ENCODE measurements around the gene KIF1C.

DNA sequence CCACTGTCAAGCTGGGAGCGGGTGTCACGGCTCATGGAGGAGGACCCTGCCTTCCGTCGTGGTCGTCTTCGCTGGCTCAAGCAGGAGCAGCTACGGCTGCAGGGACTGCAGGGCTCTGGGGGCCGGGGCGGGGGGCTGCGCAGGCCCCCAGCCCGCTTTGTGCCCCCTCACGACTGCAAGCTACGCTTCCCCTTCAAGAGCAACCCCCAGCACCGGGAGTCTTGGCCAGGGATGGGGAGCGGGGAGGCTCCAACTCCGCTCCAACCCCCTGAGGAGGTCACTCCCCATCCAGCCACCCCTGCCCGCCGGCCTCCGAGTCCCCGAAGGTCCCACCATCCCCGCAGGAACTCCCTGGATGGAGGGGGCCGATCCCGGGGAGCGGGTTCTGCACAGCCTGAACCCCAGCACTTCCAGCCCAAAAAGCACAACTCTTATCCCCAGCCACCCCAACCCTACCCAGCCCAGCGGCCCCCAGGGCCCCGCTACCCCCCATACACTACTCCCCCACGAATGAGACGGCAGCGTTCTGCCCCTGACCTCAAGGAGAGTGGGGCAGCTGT lies 25.9 kb downstream of the KIF1C start:
- TF ChIP-seq, protein P1, sequence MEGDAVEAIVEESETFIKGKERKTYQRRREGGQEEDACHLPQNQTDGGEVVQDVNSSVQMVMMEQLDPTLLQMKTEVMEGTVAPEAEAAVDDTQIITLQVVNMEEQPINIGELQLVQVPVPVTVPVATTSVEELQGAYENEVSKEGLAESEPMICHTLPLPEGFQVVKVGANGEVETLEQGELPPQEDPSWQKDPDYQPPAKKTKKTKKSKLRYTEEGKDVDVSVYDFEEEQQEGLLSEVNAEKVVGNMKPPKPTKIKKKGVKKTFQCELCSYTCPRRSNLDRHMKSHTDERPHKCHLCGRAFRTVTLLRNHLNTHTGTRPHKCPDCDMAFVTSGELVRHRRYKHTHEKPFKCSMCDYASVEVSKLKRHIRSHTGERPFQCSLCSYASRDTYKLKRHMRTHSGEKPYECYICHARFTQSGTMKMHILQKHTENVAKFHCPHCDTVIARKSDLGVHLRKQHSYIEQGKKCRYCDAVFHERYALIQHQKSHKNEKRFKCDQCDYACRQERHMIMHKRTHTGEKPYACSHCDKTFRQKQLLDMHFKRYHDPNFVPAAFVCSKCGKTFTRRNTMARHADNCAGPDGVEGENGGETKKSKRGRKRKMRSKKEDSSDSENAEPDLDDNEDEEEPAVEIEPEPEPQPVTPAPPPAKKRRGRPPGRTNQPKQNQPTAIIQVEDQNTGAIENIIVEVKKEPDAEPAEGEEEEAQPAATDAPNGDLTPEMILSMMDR (conservative IDR thresholded peaks at IDR 0.05; ENCODE audit: low read length), result no peak
- no peak for TF ChIP-seq EZH2phosphoT487 (IDR thresholded peaks at IDR 0.05; ENCODE audit: borderline replicate concordance, low read depth, low read length)

Data from OCI-LY7 (cell line).